H1 (cell line): Measurements from ENCODE around the gene FAM181B. TPM values are rescaled to one million over a fixed set of nuclear protein-coding genes. Genes with fewer than 3 reads are reported as not detected.
A peak's percentile ranks its signal among the peaks of the same experiment; 100 is the strongest.

Source experiments
- CTCF ChIA-PET: fragments of 300-600 bp; sonication (Branson Sonifier 250); formaldehyde crosslinking; loops from one replicate; lab custom pipeline; 2021; ENCODE audit not compliant: partially characterized antibody; lab: Charles Lee
- POLR2A ChIA-PET: fragments of 300-600 bp; sonication (Branson Sonifier 250); formaldehyde crosslinking; loops from one replicate; lab custom pipeline; 2021; ENCODE audit warnings: inconsistent platforms; ENCODE audit not compliant: partially characterized antibody; lab: Charles Lee
- DNase-seq, 2 experiments: peaks; one replicate each; pipeline versions ENCODE4 v3.0.0 to v3.0.0-alpha.2; 2010 to 2022; ENCODE audit warnings: low spot score in 2 of 2, low read depth in 1 of 2, mixed read lengths in 1 of 2
- FAIRE-seq: peaks from 2 replicates; lab custom pipeline; 2011; peaks lifted over from hg19 to GRCh38; lab: Jason Lieb, UNC
- H2AFZ ChIP-seq: 2 replicates; pipeline ENCODE4 v1.8.1; 2012; ENCODE audit warnings: low read length, inconsistent platforms
- H2AK5ac ChIP-seq: 2 replicates; pipeline ENCODE4 v1.6.1; 2013; ENCODE audit warnings: low read depth, low read length
- H2BK120ac ChIP-seq: replicated peaks from 2 replicates; pipeline ENCODE3; 2013; ENCODE audit warnings: low read depth, low read length, inconsistent platforms
- H2BK12ac ChIP-seq: 2 replicates; pipeline ENCODE4 v1.6.1; 2013; ENCODE audit warnings: low read depth, low read length
- H2BK15ac ChIP-seq: 2 replicates; pipeline ENCODE4 v1.6.1; 2013; ENCODE audit warnings: low read length
- H2BK20ac ChIP-seq: 2 replicates; pipeline ENCODE4 v1.6.1; 2013; ENCODE audit warnings: low read length
- H2BK5ac ChIP-seq: 2 replicates; pipeline ENCODE4 v1.6.1; 2013; ENCODE audit warnings: low read depth, low read length
- H3K14ac ChIP-seq: 2 replicates; pipeline ENCODE4 v1.6.1; 2013; ENCODE audit warnings: inconsistent platforms; ENCODE audit not compliant: insufficient read length
- H3K18ac ChIP-seq: 2 replicates; pipeline ENCODE4 v1.6.1; 2013; ENCODE audit warnings: low read length; ENCODE audit errors: extremely low read depth
- H3K23ac ChIP-seq: 2 replicates; pipeline ENCODE4 v1.6.1; 2013; ENCODE audit warnings: inconsistent platforms; ENCODE audit not compliant: insufficient read length
- H3K23me2 ChIP-seq: 2 replicates; pipeline ENCODE4 v1.6.1; 2013; ENCODE audit warnings: low read depth, low read length
- H3K27ac ChIP-seq: 2 replicates; pipeline ENCODE4 v1.6.1; 2011; ENCODE audit warnings: low read depth, low read length, inconsistent platforms
- H3K27me3 ChIP-seq, 4 experiments: replicated peaks in 1 of 4; 1 replicate in 1 of 4; 2 replicates in 3 of 4; pipeline versions ENCODE4 v1.6.1 to v1.8.1; 2011 to 2013; ENCODE audit warnings: low read length in 3 of 4, mild to moderate bottlenecking in 3 of 4, inconsistent platforms in 2 of 4, mixed read lengths in 2 of 4, moderate library complexity in 1 of 4; ENCODE audit not compliant: control insufficient read depth in 3 of 4, insufficient read depth in 3 of 4; ENCODE audit errors: extremely low read depth in 1 of 4
- H3K36me3 ChIP-seq, 4 experiments: 2 replicates each; pipeline versions ENCODE4 v1.6.1 to v1.8.1; 2011 to 2013; ENCODE audit warnings: mild to moderate bottlenecking in 4 of 4, low read length in 3 of 4, moderate library complexity in 2 of 4, control low read depth in 1 of 4, inconsistent platforms in 1 of 4; ENCODE audit not compliant: insufficient read depth in 4 of 4, control insufficient read depth in 2 of 4
- H3K4ac ChIP-seq: replicated peaks from 2 replicates; pipeline ENCODE3; 2013; ENCODE audit warnings: low read length, low read depth, mixed read lengths, inconsistent platforms; ENCODE audit not compliant: insufficient read length
- H3K4me1 ChIP-seq, 4 experiments: replicated peaks in 1 of 4; 1 replicate in 1 of 4; 2 replicates in 3 of 4; pipeline versions ENCODE4 v1.6.1 to v1.8.1; 2011 to 2013; ENCODE audit warnings: low read length in 3 of 4, inconsistent platforms in 2 of 4, mixed read lengths in 1 of 4; ENCODE audit not compliant: insufficient read depth in 4 of 4, control insufficient read depth in 3 of 4
- H3K4me2 ChIP-seq, 2 experiments: 2 replicates each; pipeline versions ENCODE4 v1.6.1 to v1.8.1; 2011 to 2013; ENCODE audit warnings: low read depth in 2 of 2, low read length in 2 of 2, control low read depth in 1 of 2, inconsistent platforms in 1 of 2, mild to moderate bottlenecking in 1 of 2; ENCODE audit not compliant: insufficient read depth in 1 of 2
- H3K4me3 ChIP-seq, 4 experiments: fragments of 200-600, 300-600 bp in 1 of 4; sonication (generic), shearing (Covaris generic), sonication (Bioruptor Twin) in 1 of 4; 2 replicates each; pipeline versions ENCODE4 v1.5.1 to v1.8.1; 2011 to 2016; ENCODE audit warnings: low read length in 4 of 4, low read depth in 3 of 4, control low read depth in 2 of 4, inconsistent platforms in 2 of 4, mild to moderate bottlenecking in 2 of 4, mixed read lengths in 1 of 4, moderate library complexity in 1 of 4; ENCODE audit not compliant: insufficient read depth in 2 of 4; ENCODE audit errors: extremely low read depth in 1 of 4
- H3K56ac ChIP-seq: replicated peaks from 2 replicates; pipeline ENCODE3; 2013; ENCODE audit warnings: low read depth, mild to moderate bottlenecking, mixed read lengths, low read length, inconsistent platforms; ENCODE audit not compliant: insufficient read length
- H3K79me1 ChIP-seq: 2 replicates; pipeline ENCODE4 v1.6.1; 2013; ENCODE audit warnings: low read depth, low read length, control low read depth
- H3K79me2 ChIP-seq, 2 experiments: 2 replicates each; pipeline versions ENCODE4 v1.6.1 to v1.8.1; 2012 to 2013; ENCODE audit warnings: low read length in 2 of 2, mild to moderate bottlenecking in 2 of 2, inconsistent platforms in 1 of 2; ENCODE audit not compliant: insufficient read depth in 2 of 2, control insufficient read depth in 1 of 2
- H3K9ac ChIP-seq, 4 experiments: replicated peaks in 1 of 4; 1 replicate in 1 of 4; 2 replicates in 3 of 4; pipeline versions ENCODE4 v1.6.1 to v1.8.1; 2011 to 2013; ENCODE audit warnings: low read depth in 3 of 4, low read length in 3 of 4, control low read depth in 2 of 4, mild to moderate bottlenecking in 2 of 4, moderate library complexity in 2 of 4, inconsistent platforms in 1 of 4; ENCODE audit errors: extremely low read depth in 1 of 4
- H3K9me3 ChIP-seq, 2 experiments: 2 replicates each; pipeline versions ENCODE4 v1.6.1 to v1.8.1; 2012 to 2013; ENCODE audit warnings: mild to moderate bottlenecking in 2 of 2, moderate library complexity in 2 of 2, control low read depth in 1 of 2, inconsistent platforms in 1 of 2, low read depth in 1 of 2, low read length in 1 of 2, mixed read lengths in 1 of 2; ENCODE audit not compliant: insufficient read depth in 2 of 2
- H4K20me1 ChIP-seq, 2 experiments: replicated peaks in 1 of 2; 2 replicates each; pipeline versions ENCODE3 to v1.8.1; 2011 to 2013; ENCODE audit warnings: inconsistent platforms in 2 of 2, low read length in 2 of 2, mild to moderate bottlenecking in 1 of 2; ENCODE audit not compliant: insufficient read depth in 2 of 2, control insufficient read depth in 1 of 2
- H4K5ac ChIP-seq: 2 replicates; pipeline ENCODE4 v1.6.1; 2013; ENCODE audit warnings: low read length, low read depth, mixed read lengths, inconsistent platforms; ENCODE audit not compliant: insufficient read length
- H4K8ac ChIP-seq: 2 replicates; pipeline ENCODE4 v1.8.0; 2013; ENCODE audit warnings: mild to moderate bottlenecking, moderate library complexity, low read length, inconsistent platforms; ENCODE audit not compliant: insufficient read depth; ENCODE audit errors: extremely low read depth
- H4K91ac ChIP-seq: replicated peaks from 2 replicates; pipeline ENCODE3; 2013; ENCODE audit warnings: low read length, mixed read lengths, inconsistent platforms; ENCODE audit not compliant: insufficient read length
- BACH1 ChIP-seq: IDR thresholded peaks from 2 replicates; pipeline ENCODE4 v1.6.1; 2012; ENCODE audit warnings: low read length, improper control_type of control experiment
- PHF8 ChIP-seq: fragments of 200-600 bp; sonication (generic); conservative IDR thresholded peaks from 2 replicates; pipeline ENCODE4 v1.7.1; 2012; ENCODE audit warnings: low read depth, mild to moderate bottlenecking, inconsistent platforms, low read length, moderate library complexity
- RNF2 ChIP-seq: fragments of 200-900, 300-1000 bp; sonication (generic); IDR thresholded peaks from 2 replicates; pipeline ENCODE4 v1.7.1; 2016; ENCODE audit warnings: borderline replicate concordance, low read depth, mild to moderate bottlenecking, antibody characterized with exemption, low read length; ENCODE audit not compliant: poor library complexity, severe bottlenecking; ENCODE audit errors: missing control alignments
- SUZ12 ChIP-seq: fragments of 200-600 bp; sonication (generic); IDR thresholded peaks from 2 replicates; pipeline ENCODE4 v1.6.1; 2012; ENCODE audit warnings: mild to moderate bottlenecking, inconsistent platforms, low read length, moderate library complexity, mixed read lengths
- WGBS, 2 experiments: shearing (Covaris generic) in 1 of 2; methylation state at CpG; one replicate each; pipeline versions ENCODE4 v1.1.6 to v1.1.7; 2013 to 2015; ENCODE audit warnings: low lambda C conversion rate in 2 of 2, mixed read lengths in 2 of 2, inconsistent platforms in 1 of 2, low coverage in 1 of 2, missing lambda C conversion rate in 1 of 2; ENCODE audit not compliant: insufficient replicate concordance in 2 of 2, insufficient coverage in 1 of 2, insufficient read length in 1 of 2; ENCODE audit errors: extremely low coverage in 1 of 2, missing lambda C conversion rate in 1 of 2; 5-methylcytosine and 5-hydroxymethylcytosine counted together
- polyA plus RNA-seq, 7 experiments: library from polyadenylated mRNA; depleted of rRNA in 3 of 7; stranded (reverse) in 5 of 7; unstranded in 2 of 7; fragments of >200 nt in 5 of 7; fragments of 200-250 nt in 2 of 7; gene quantifications; 1 replicate in 5 of 7; 2 replicates in 1 of 7; 4 replicates in 1 of 7; pipeline versions ENCODE4 v1.2.1 to v1.2.3, GENCODE V29; 2011 to 2013; ENCODE audit warnings: missing spikeins in 2 of 7, mixed read lengths in 2 of 7
- total RNA-seq: library from RNA; stranded (reverse); fragmentation: NEBNext Ultra II Directional; extraction: Animal tissue kit (Norgen Biotek cat#: 25700); gene quantifications from 2 replicates; pipeline ENCODE4 v1.2.1, GENCODE V29; 2021

FAM181B gene
- total and polyA plus RNA-seq, 2 of the 8 experiments (the other 6 are each of a cell fraction or from before 2014, with no cell fraction given), result 0.21 to 0.37 TPM

- Histone ChIP-seq H3K23me2 (peaks cover 14% of the 10 kb centered on the region; the same call in 1 of the 2 replicates), H2AFZ (no peak overlapping the region), H3K18ac (no peak overlapping the region), H3K4ac (no peak overlapping the region), H3K4me3 (peak overlapping the region; percentile 50 to 86 (median 58)), H2BK5ac (no peak overlapping the region), H3K27me3 (peaks cover 11 to 41% (median 36%) of the 10 kb centered on the region in 4 experiments), H3K79me2 (no peaks in the 10 kb centered on the region), H2BK15ac (no peak overlapping the region), H4K20me1 (no peaks in the 10 kb centered on the region), H3K14ac (no peak overlapping the region), H4K91ac (no peak overlapping the region), H3K4me1 (peaks cover 2 to 11% (median 6%) of the 10 kb centered on the region in 4 experiments; a peak in 5 of 7 replicates), H4K5ac (no peak overlapping the region), H4K8ac (no peak overlapping the region; the same call in 1 of the 2 replicates), H2BK12ac (no peak overlapping the region), H3K9ac (peak overlapping the region in 1 of 4 experiments; percentile 50; a peak in 1 of 7 replicates), H3K9me3 (no peaks in the 10 kb centered on the region), H3K4me2 (peak overlapping the region; percentile 59 to 83), H3K23ac (no peak overlapping the region), H2BK20ac (no peak overlapping the region), H3K36me3 (no peaks in the 10 kb centered on the region), H3K79me1 (no peaks in the 10 kb centered on the region), H2AK5ac (no peak overlapping the region), H3K56ac (no peak overlapping the region), H3K27ac (no peak overlapping the region), H2BK120ac (no peak overlapping the region)
- WGBS, 2 experiments, result 4% methylated on average over 27 of the region's 37 CpGs; no CpG with 5 or more reads in 1 of the 2 experiments
- FAIRE-seq (no peak), DNase-seq (no peak)
- CTCF ChIA-PET, result interaction anchor here (0.6 to 3.4 kb wide), 11 partner anchors 11 to 274 kb away, joined by 3 to 18 read pairs (median 4); partner anchors contain the start of gene PRCP
- no peak for TF ChIP-seq BACH1
- TF ChIP-seq SUZ12, result peak; percentile 35
- no peak for TF ChIP-seq PHF8
- peak; percentile 36 for TF ChIP-seq RNF2
- POLR2A ChIA-PET, result interaction anchor here (1.0 kb wide), 1 partner anchor 424 kb away, joined by 3 read pairs; the partner anchor contains the start of gene PCF11
Observed at GRCh38 chr11:82732348-82732733, 1.3 kb downstream of the FAM181B start.
